Measurements from ENCODE around the gene MARK3. TPM values are rescaled to one million over a fixed set of nuclear protein-coding genes. Genes with fewer than 3 reads are reported as not detected.
"Not testable (repeated sequence)": the region's sequence is repeated elsewhere in the genome, so short reads cannot be mapped to it uniquely, and the experiment has no call there.

The MARK3 gene
- total RNA-seq, 1 experiment from 2014 or later: 72.5 TPM

DNA sequence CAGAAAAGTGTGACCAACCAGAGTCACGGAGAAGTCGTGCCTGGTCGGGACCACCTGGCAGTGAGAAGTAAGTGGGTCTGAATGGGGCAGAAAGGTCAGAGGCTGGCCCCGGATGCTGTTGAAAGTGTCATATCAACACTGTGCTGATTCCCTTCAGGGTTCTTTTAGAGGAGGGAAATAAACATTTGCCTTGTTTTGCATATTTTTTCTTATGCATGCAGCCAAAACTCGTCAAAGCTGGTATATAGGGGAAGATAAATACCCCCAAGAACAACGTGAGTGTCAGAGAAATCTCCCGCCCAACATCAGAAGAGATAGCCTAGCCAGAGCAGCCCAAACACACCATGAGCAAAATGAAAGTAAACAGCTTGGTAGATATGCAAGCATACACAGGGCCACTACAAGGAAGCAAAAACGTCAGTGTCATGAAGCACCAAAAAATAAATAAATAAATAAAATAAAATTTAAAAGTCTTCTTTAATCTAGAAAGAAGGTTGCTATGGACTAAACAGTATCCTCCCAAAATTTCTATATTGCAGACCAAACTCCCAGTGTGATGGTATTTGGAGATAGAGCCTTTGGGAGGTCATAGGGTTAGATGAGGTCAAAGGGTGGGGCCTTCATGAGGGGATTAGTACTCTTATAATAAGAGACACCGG is 29.1 kb upstream of the MARK3 start:
- CTCF ChIA-PET: interaction anchor here (0.7 to 1.8 kb wide), 2 partner anchors 17 to 21 kb away, joined by 3 to 4 read pairs; no protein-coding TSS in a partner anchor
- H3K4me2 ChIP-seq (ENCODE audit: low read length): no peak overlapping the region
- RAD21 ChIA-PET (ENCODE audit: low non-redundant PET in 1 of 2, low total read pairs in 2 of 2, uncharacterized antibody in 2 of 2, unreplicated experiment in 2 of 2): no interaction called here
- no peak for DNase-seq (ENCODE audit: low read depth, low spot score)
- H3K79me2 ChIP-seq (ENCODE audit: insufficient read depth, low read length): no peaks in the 10 kb centered on the region
- no peaks in the 10 kb centered on the region for H3K9me3 ChIP-seq (ENCODE audit: control insufficient read depth in 1 of 2, insufficient read depth in 1 of 2, low read depth in 1 of 2, low read length in 2 of 2)
- no TSS peak for BruUV-seq (replicated peaks)
- intact Hi-C loops (cut with micrococcal nuclease): no loop called here
- H3K9ac ChIP-seq (ENCODE audit: low read length): no peak overlapping the region
- H4K20me1 ChIP-seq (ENCODE audit: insufficient read depth): no peaks in the 10 kb centered on the region
- H3K4me3 ChIP-seq (replicated peaks in 1 of 2; ENCODE audit: low read depth in 1 of 2, low read length in 2 of 2): no peak overlapping the region
- no peaks in the 10 kb centered on the region for H3K9me2 ChIP-seq (ENCODE audit: insufficient read depth)
- POLR2A ChIA-PET: interaction anchor here (1.4 kb wide), 1 partner anchor 16 kb away, joined by 7 read pairs; no protein-coding TSS in a partner anchor
- H3K36me3 ChIP-seq (ENCODE audit: control insufficient read depth in 1 of 2, insufficient read depth in 2 of 2, low read length in 2 of 2): no peaks in the 10 kb centered on the region
- TF ChIP-seq REST (IDR thresholded peaks at IDR 0.05; ENCODE audit: low read depth) (no peak), FOSL1 (IDR thresholded peaks at IDR 0.05; ENCODE audit: low read depth) (no peak), EZH2 (IDR thresholded peaks at IDR 0.05) (no peak), ZBTB33 (IDR thresholded peaks at IDR 0.05; ENCODE audit: extremely low read depth, insufficient replicate concordance, low read length) (no peak), ZNF274 (IDR thresholded peaks at IDR 0.05; ENCODE audit: low read depth, low read length) (no peak), CBX3 (IDR thresholded peaks at IDR 0.05; ENCODE audit: low read depth) (no peak), YY1 (IDR thresholded peaks at IDR 0.05; ENCODE audit: extremely low read depth, insufficient replicate concordance, low read depth, low read length) (no peak), EGR1 (IDR thresholded peaks at IDR 0.05; ENCODE audit: low read depth) (no peak)
- TF ChIP-seq, protein P1, sequence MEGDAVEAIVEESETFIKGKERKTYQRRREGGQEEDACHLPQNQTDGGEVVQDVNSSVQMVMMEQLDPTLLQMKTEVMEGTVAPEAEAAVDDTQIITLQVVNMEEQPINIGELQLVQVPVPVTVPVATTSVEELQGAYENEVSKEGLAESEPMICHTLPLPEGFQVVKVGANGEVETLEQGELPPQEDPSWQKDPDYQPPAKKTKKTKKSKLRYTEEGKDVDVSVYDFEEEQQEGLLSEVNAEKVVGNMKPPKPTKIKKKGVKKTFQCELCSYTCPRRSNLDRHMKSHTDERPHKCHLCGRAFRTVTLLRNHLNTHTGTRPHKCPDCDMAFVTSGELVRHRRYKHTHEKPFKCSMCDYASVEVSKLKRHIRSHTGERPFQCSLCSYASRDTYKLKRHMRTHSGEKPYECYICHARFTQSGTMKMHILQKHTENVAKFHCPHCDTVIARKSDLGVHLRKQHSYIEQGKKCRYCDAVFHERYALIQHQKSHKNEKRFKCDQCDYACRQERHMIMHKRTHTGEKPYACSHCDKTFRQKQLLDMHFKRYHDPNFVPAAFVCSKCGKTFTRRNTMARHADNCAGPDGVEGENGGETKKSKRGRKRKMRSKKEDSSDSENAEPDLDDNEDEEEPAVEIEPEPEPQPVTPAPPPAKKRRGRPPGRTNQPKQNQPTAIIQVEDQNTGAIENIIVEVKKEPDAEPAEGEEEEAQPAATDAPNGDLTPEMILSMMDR (IDR thresholded peaks at IDR 0.05 in 2 of 3, conservative IDR thresholded peaks at IDR 0.05 in 1 of 3; ENCODE audit: borderline replicate concordance in 1 of 3, insufficient read depth in 1 of 3, low read depth in 2 of 3, low read length in 2 of 3): no peak
- no peaks in the 10 kb centered on the region for H3K27me3 ChIP-seq (ENCODE audit: insufficient read depth, low read length)
- ATAC-seq: no peak
- H2AFZ ChIP-seq (ENCODE audit: low read depth, low read length, poor library complexity, severe bottlenecking): no peak overlapping the region
- peaks cover 13 to 21% of the 10 kb centered on the region in 2 experiments for H3K4me1 ChIP-seq (ENCODE audit: control insufficient read depth in 1 of 2, insufficient read depth in 2 of 2, low read length in 2 of 2)
- H3K27ac ChIP-seq (ENCODE audit: low read depth, low read length): no peak overlapping the region

- H2AFZ ChIP-seq (ENCODE audit: low read depth, low read length, poor library complexity, severe bottlenecking); H3K36me3 ChIP-seq (ENCODE audit: control insufficient read depth in 1 of 2, insufficient read depth in 2 of 2, low read length in 2 of 2); H3K27me3 ChIP-seq (ENCODE audit: insufficient read depth, low read length); BruUV-seq (replicated peaks); intact Hi-C loops (cut with micrococcal nuclease); H3K4me3 ChIP-seq (replicated peaks in 1 of 2; ENCODE audit: low read depth in 1 of 2, low read length in 2 of 2); DNase-seq (ENCODE audit: low read depth, low spot score); H3K9me3 ChIP-seq (ENCODE audit: control insufficient read depth in 1 of 2, insufficient read depth in 1 of 2, low read depth in 1 of 2, low read length in 2 of 2); H3K9me2 ChIP-seq (ENCODE audit: insufficient read depth); H3K4me2 ChIP-seq (ENCODE audit: low read length); ATAC-seq; H3K79me2 ChIP-seq (ENCODE audit: insufficient read depth, low read length); H3K9ac ChIP-seq (ENCODE audit: low read length); H3K27ac ChIP-seq (ENCODE audit: low read depth, low read length); H4K20me1 ChIP-seq (ENCODE audit: insufficient read depth): not testable (repeated sequence)
- H3K4me1 ChIP-seq (ENCODE audit: control insufficient read depth in 1 of 2, insufficient read depth in 2 of 2, low read length in 2 of 2): peaks cover 13 to 28% of the 10 kb centered on the region in 2 experiments
- POLR2A ChIA-PET: interaction anchor here (1.4 to 1.5 kb wide), 2 partner anchors 18 to 24 kb away, joined by 3 to 7 read pairs; partner anchors contain the start of gene EIF5
- RAD21 ChIA-PET (ENCODE audit: low non-redundant PET in 1 of 2, low total read pairs in 2 of 2, uncharacterized antibody in 2 of 2, unreplicated experiment in 2 of 2): interaction anchor here in 1 of 2 experiments (0.7 kb wide), 1 partner anchor 451 kb away, joined by 3 read pairs; no protein-coding TSS in a partner anchor
- CTCF ChIA-PET: interaction anchor here (0.6 to 1.1 kb wide), 4 partner anchors 9 to 335 kb away, joined by 3 to 6 read pairs (median 4); no protein-coding TSS in a partner anchor
These were observed 27.7 kb upstream of the MARK3 start for GRCh38 chr14:103357552-103357951.
